AG09309 (cell line): ENCODE results near the gene SLC13A2.

ENCODE experiments used
- DNase-seq: peaks from one replicate; pipeline ENCODE4 v3.0.0-alpha.2; 2010; ENCODE audit warnings: low read depth
- H3K4me3 ChIP-seq: 2 replicates; pipeline ENCODE4 v1.5.1; 2011; ENCODE audit warnings: mild to moderate bottlenecking, low read depth, low read length, moderate library complexity; ENCODE audit not compliant: control insufficient read depth
- TF ChIP-seq, protein P1 (sequence below): IDR thresholded peaks from 2 replicates; pipeline ENCODE4 v1.5.1; 2011; ENCODE audit warnings: mild to moderate bottlenecking, low read depth, low read length, inconsistent platforms; ENCODE audit not compliant: insufficient read depth, control insufficient read depth; ENCODE audit errors: missing control alignments

The SLC13A2 gene

DNA sequence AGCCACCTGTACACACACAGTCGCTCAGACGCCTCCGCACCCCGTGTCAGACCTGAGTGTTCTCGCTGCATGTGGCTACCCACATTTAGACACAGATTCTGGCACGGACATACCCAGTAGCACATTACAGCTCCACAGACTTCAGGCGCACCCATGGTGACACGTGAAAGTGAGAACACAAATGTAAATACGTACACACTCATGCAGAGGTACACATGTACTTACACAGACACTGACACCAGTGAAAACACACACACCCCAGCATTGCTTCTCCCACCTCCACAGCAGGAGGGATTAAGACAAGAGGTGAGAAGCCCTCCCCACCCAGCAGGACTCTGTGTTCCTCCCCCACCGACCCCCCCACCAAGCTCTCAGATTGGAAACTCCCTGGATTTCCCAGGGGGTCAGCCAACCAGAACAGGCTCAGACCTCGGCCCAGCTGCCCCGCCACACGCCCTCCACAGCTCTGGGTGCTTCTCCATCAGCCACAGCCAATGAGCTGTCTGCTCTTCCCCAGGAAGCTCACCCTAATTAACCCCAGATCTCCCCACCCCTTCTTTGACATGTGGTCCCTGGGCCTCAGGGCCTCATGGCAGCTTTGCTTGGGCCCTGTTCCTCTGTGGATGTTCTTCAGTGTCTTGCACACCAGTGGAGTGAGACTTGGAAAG, 27.4 kb downstream of the SLC13A2 start:
- no peak overlapping the region for H3K4me3 ChIP-seq
- no peak for DNase-seq

DNA sequence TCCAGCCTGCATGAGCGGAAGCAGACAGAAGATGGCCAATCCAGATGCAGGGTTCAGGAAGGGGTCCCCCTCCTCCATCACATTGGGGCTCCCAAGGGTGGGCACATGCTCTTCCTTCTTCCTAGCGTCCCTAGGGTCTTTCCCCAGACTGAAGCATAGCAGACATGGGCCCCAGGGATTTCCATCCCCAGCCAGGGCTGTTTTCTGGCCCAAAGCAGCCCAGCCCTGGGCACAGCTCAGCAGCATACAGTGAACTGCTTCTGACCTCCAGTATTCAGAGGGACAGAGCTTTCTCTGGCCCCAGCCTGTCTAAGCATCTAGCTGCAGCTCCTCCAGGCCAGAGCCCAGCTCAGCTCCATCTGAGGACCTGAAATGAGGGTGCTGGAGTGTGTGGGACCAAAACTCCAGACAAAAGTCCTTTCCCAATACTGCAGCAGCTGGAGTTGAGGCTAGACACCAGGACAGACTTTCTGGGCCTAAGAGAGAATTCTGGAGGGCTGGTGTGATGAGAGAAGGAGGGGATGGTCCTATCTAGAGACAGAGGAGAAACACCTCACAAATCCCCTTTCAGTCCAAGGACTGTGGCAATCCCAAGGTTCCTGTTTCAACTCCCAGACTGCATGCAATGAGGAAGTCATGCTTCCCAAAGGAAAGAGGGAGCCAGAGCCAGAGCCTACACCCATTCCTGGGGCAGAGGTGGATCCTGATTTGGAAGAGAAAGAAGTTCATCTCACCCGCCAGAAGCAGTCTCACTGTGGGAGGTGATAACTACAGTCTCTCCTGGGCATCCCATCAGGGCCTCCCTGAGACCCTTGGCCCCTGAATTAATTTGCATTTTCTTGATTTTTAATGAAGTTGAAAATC, 28.2 kb downstream of the SLC13A2 start:
- DNase-seq: no peak
- no peak overlapping the region for H3K4me3 ChIP-seq
- TF ChIP-seq, protein P1, sequence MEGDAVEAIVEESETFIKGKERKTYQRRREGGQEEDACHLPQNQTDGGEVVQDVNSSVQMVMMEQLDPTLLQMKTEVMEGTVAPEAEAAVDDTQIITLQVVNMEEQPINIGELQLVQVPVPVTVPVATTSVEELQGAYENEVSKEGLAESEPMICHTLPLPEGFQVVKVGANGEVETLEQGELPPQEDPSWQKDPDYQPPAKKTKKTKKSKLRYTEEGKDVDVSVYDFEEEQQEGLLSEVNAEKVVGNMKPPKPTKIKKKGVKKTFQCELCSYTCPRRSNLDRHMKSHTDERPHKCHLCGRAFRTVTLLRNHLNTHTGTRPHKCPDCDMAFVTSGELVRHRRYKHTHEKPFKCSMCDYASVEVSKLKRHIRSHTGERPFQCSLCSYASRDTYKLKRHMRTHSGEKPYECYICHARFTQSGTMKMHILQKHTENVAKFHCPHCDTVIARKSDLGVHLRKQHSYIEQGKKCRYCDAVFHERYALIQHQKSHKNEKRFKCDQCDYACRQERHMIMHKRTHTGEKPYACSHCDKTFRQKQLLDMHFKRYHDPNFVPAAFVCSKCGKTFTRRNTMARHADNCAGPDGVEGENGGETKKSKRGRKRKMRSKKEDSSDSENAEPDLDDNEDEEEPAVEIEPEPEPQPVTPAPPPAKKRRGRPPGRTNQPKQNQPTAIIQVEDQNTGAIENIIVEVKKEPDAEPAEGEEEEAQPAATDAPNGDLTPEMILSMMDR: no peak

More for the DNA sequence above, 27.4 kb downstream of the SLC13A2 start:
- TF ChIP-seq, protein P1: no peak

GRCh38 chr17:28503420-28503819, 30.0 kb downstream of the SLC13A2 start:
- no peak for DNase-seq
- H3K4me3 ChIP-seq: no peak overlapping the region
- TF ChIP-seq, protein P1: no peak

DNA sequence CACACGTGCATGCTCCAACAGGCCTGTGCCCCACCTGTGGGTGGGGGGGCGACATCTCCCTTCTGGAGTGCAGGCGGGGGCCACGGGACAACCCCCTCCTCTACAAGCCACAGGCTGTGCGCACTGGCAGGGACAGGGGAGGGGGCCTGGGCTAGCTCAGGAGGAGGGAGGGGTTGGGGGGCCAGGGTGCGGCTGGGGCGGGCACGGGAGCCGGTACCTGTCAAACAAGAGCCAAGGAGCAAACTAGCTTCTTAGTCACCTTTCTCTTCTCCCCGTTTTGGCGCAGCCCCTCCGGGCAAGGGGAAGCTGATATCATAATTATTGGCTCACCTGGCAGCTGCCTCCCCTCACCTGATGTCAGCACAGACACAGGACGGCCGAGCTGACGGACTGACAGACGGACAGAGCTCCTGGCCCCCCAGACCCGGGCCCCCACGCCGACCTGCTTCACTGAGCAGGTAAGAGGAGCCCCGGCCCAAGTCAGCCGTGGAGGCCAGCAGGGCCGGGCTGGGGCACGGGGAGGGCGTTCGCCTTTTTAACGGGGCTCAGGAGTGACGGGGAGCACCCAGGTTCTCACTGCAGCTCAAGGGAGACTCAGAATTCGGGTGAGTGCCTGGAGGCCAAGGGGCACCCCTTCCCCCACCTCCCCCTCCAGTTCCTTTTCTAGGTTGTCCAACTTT, 32.7 kb downstream of the SLC13A2 start, which contains the start of gene FOXN1:
Gene FOXN1, plus strand, starts transcription at position 363 of the 680 bp plus-strand sequence. CDS start 17,622 bp downstream, outside the sequence.
- TF ChIP-seq, protein P1: no peak
- no peak for DNase-seq
- no peak within 1 kb of the TSS for H3K4me3 ChIP-seq

DNA sequence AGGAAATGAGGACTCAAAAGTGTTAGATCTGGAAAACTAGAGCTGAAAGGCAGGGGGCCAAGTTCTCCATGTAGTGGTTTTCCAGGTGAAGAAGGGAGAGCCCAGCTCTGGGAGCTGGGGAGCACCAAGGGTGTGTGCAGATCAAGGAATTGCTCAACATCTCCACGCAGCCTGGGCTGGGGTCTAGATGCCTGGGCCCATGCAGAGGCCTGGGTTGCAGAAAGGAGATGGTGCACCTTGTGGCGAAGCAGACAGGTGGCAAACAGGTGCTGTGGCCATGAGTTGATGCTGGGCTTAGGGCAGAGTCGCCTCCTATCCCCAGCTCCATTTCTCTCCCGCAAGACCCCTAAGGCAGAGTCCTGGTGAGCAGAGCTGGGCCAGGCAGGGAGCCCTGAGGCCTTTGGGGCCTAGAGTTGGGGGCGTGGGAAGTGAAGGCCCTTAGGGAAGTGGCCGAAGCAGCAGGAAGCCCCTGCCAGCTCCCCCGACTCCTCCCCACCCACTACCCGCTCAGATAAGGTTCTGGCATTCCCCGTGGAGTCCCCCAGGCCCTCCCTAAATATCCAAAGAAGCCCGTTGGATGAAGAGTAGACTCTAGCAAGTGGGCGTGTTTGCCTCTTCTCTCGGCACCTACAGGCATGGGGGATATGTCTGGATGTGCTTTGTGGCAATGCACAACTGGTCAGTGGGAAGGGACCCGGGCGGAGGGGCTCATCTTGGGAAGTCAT, 33.5 kb downstream of the SLC13A2 start:
- DNase-seq: no peak
- TF ChIP-seq, protein P1: no peak
- no peak overlapping the region for H3K4me3 ChIP-seq
